ENCODE measurements around the gene CCDC116. TPM values are rescaled to one million over a fixed set of nuclear protein-coding genes. Genes with fewer than 3 reads are reported as not detected.
"Not testable (repeated sequence)": the region's sequence is repeated elsewhere in the genome, so short reads cannot be mapped to it uniquely, and the experiment has no call there.

The CCDC116 gene
- total RNA-seq, 3 donors from 2014 or later (not counting 1 experiment from before 2014, with no cell fraction given) = 0.43 TPM; not detected in 2

DNA sequence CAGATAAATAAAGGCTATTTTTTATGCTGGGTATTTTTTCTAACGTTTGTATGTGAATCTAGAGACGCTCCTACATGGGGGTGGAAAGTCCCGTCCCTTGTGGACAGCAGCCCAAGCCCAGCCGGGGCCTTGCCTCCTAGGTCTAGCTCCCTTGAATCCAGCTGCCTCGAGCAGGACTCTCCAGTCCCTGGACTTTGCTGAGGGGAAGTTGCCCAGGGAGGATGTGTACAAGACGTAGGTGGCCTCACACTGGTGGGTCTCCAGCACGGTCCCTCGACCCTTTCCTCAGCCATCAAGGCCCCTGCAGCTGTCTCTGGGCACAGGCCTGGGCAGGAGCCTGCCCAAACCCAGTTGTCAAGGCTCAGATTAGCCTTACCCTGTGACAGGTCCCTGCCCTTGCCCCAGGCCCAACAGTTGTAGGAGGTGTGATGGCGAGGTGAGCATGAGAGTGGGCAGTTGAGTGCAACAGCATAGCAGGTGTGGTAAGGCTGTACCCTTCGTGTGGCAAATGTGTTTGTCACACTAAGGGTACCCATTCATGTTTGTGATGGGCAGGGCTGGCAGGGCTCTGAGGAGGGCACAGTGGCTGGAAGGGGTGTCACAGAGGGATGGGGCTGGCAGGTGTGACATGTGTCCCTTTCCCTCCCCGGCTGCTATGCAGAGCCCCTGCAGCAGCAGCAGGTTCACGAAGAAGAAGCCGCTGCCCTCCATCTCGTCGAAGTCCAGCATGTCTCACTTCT is 3.4 kb downstream of the CCDC116 start:
- no peaks in the 10 kb centered on the region for H3K36me3 Mint-ChIP-seq
- no peaks in the 10 kb centered on the region for H3K27me3 ChIP-seq (ENCODE audit: control insufficient read depth, insufficient read depth, low read length)
- H3K27ac ChIP-seq (ENCODE audit: low read length) = no peak overlapping the region
- H3K4me1 ChIP-seq (ENCODE audit: control insufficient read depth, insufficient read depth, low read length) = peaks cover 7% of the 10 kb centered on the region
- TF ChIP-seq, protein P1, sequence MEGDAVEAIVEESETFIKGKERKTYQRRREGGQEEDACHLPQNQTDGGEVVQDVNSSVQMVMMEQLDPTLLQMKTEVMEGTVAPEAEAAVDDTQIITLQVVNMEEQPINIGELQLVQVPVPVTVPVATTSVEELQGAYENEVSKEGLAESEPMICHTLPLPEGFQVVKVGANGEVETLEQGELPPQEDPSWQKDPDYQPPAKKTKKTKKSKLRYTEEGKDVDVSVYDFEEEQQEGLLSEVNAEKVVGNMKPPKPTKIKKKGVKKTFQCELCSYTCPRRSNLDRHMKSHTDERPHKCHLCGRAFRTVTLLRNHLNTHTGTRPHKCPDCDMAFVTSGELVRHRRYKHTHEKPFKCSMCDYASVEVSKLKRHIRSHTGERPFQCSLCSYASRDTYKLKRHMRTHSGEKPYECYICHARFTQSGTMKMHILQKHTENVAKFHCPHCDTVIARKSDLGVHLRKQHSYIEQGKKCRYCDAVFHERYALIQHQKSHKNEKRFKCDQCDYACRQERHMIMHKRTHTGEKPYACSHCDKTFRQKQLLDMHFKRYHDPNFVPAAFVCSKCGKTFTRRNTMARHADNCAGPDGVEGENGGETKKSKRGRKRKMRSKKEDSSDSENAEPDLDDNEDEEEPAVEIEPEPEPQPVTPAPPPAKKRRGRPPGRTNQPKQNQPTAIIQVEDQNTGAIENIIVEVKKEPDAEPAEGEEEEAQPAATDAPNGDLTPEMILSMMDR (IDR thresholded peaks at IDR 0.05) = no peak
- 81% methylated on average over 15 of the region's 15 CpGs for WGBS (ENCODE audit: insufficient coverage)
- H3K4me3 ChIP-seq (ENCODE audit: low read length) = no peak overlapping the region
- no peaks in the 10 kb centered on the region for H3K36me3 ChIP-seq (ENCODE audit: control insufficient read depth, insufficient read depth, low read length)
- H3K4me1 Mint-ChIP-seq = peaks cover under 1 to 5% of the 10 kb centered on the region in 2 donors
- H3K9me3 ChIP-seq (ENCODE audit: control insufficient read depth, insufficient read depth, low read length) = no peaks in the 10 kb centered on the region
- DNase-seq = no peak
- intact Hi-C loops (cut with micrococcal nuclease) = no loop called here
- H3K9me3 Mint-ChIP-seq = no peaks in the 10 kb centered on the region
- no peak for ATAC-seq
- H3K27me3 Mint-ChIP-seq (ENCODE audit: low read depth in 2 of 2) = no peaks in the 10 kb centered on the region
- no peak overlapping the region for H3K27ac Mint-ChIP-seq
- H3K4me3 Mint-ChIP-seq = no peak overlapping the region

DNA sequence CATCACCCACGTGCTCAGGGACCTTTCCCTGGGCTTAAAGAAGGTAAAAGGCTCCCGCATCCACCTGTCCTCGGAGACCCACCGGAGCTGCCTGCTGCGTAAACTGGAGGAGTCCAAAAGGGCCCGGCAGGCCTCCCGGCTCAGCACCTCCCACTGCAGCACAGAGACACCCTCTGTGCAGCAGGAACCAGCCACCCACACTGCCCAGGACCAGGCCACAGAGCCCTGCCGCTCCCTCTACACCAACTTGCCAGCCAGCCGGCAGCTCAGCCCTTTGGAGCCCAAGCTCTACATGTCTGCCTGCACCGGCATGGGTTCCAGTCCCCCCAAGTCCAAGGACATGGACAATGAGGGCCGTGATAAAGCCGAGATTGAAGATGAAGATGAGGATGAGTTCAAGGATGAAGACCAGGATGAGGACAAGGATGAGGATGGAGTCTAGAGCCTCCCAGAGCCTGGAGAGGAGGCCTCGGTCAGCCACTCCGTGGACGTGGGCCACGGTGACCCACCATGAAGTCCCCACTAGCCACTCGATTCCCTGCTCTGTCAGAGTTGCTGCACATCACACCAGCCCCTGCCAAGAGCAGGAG is 4.2 kb downstream of the CCDC116 start:
- Histone ChIP-seq H3K27me3 (ENCODE audit: control insufficient read depth, insufficient read depth, low read length) (no peaks in the 10 kb centered on the region), H3K4me3 (ENCODE audit: low read length) (no peak overlapping the region), H3K9me3 (ENCODE audit: control insufficient read depth, insufficient read depth, low read length) (no peaks in the 10 kb centered on the region), H3K27ac (ENCODE audit: low read length) (no peak overlapping the region), H3K36me3 (ENCODE audit: control insufficient read depth, insufficient read depth, low read length) (no peaks in the 10 kb centered on the region), H3K4me1 (ENCODE audit: control insufficient read depth, insufficient read depth, low read length) (peaks cover 14% of the 10 kb centered on the region)
- no peaks in the 10 kb centered on the region for H3K9me3 Mint-ChIP-seq
- intact Hi-C loops (cut with micrococcal nuclease) = no loop called here
- H3K36me3 Mint-ChIP-seq = no peaks in the 10 kb centered on the region
- peaks cover 9 to 11% of the 10 kb centered on the region in 2 donors for H3K4me1 Mint-ChIP-seq
- 95% methylated on average over 17 of the region's 17 CpGs for WGBS (ENCODE audit: insufficient coverage)
- DNase-seq (no peak), ATAC-seq (no peak)
- no peak overlapping the region for H3K4me3 Mint-ChIP-seq
- TF ChIP-seq, protein P1 (IDR thresholded peaks at IDR 0.05) = no peak
- H3K27ac Mint-ChIP-seq = no peak overlapping the region
- no peaks in the 10 kb centered on the region for H3K27me3 Mint-ChIP-seq (ENCODE audit: low read depth in 2 of 2)

DNA sequence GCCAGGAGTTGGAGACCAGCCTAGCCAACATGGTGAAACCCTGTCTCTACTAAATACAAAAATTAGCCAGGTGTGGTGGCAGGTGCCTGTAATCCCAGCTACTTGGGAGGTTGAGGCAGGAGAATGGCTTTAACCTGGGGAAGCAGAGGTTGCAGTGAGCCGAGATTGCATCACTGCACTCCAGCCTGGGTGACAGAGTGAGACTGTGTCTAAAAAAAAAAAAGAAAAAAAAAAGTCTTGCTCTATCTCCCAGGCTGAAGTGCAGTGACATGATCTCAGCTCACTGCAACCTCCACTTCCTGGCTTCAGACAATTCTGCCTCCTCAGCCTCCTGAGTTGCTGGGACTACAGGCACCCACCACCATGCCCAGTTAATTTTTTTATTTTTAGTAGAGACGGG is 4.9 kb downstream of the CCDC116 start:
- H3K27ac ChIP-seq (ENCODE audit: low read length) = not testable (repeated sequence)

DNA sequence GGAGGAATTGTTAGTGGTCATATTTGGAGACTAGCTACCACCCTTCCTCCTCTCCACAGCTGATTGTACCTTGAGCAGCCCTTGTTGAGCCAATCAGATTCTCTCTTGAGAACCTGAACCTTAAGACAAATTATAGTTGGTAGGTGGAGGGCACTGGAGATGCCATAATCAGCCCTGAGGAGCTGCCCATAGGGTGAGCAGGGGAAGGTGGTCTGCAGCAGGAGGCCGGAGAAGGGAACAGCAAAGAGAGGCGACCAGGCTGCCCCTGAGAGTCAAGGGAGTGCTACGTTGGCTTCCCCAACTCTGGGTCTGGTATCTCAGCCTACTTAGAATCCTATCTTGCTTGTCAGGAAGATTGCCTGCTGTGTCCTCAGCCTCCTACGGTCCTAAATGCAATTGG is 6.8 kb downstream of the CCDC116 start:
- WGBS (ENCODE audit: insufficient coverage) = 88% methylated on average over 4 of the region's 4 CpGs
- H3K27ac ChIP-seq (ENCODE audit: low read length) = no peak overlapping the region
- H3K36me3 ChIP-seq (ENCODE audit: control insufficient read depth, insufficient read depth, low read length) = peaks cover 3% of the 10 kb centered on the region
- H3K4me1 ChIP-seq (ENCODE audit: control insufficient read depth, insufficient read depth, low read length) = peaks cover 22% of the 10 kb centered on the region
- ATAC-seq = no peak
- TF ChIP-seq, protein P1 (IDR thresholded peaks at IDR 0.05) = no peak
- no peak overlapping the region for H3K27ac Mint-ChIP-seq
- H3K4me3 Mint-ChIP-seq = no peak overlapping the region
- DNase-seq = no peak
- H3K4me1 Mint-ChIP-seq = peaks cover 27 to 34% of the 10 kb centered on the region in 2 donors
- H3K9me3 Mint-ChIP-seq = no peaks in the 10 kb centered on the region
- H3K36me3 Mint-ChIP-seq = no peaks in the 10 kb centered on the region
- H3K27me3 ChIP-seq (ENCODE audit: control insufficient read depth, insufficient read depth, low read length) = no peaks in the 10 kb centered on the region
- H3K4me3 ChIP-seq (ENCODE audit: low read length) = no peak overlapping the region
- H3K27me3 Mint-ChIP-seq (ENCODE audit: low read depth in 2 of 2) = no peaks in the 10 kb centered on the region
- intact Hi-C loops (cut with micrococcal nuclease) = no loop called here
- no peaks in the 10 kb centered on the region for H3K9me3 ChIP-seq (ENCODE audit: control insufficient read depth, insufficient read depth, low read length)

More for the DNA sequence above, 4.9 kb downstream of the CCDC116 start:
- H3K27me3 Mint-ChIP-seq (ENCODE audit: low read depth in 2 of 2); H3K36me3 Mint-ChIP-seq; H3K9me3 ChIP-seq (ENCODE audit: control insufficient read depth, insufficient read depth, low read length); H3K36me3 ChIP-seq (ENCODE audit: control insufficient read depth, insufficient read depth, low read length); H3K27me3 ChIP-seq (ENCODE audit: control insufficient read depth, insufficient read depth, low read length); H3K27ac Mint-ChIP-seq; H3K4me3 Mint-ChIP-seq; intact Hi-C loops (cut with micrococcal nuclease); H3K4me3 ChIP-seq (ENCODE audit: low read length); DNase-seq; H3K9me3 Mint-ChIP-seq; ATAC-seq: not testable (repeated sequence)
- H3K4me1 ChIP-seq (ENCODE audit: control insufficient read depth, insufficient read depth, low read length) = peaks cover 14% of the 10 kb centered on the region
- 89% methylated on average over 1 of the region's 2 CpGs for whole genome bisulfite sequencing (ENCODE audit: insufficient coverage)
- peaks cover 15 to 18% of the 10 kb centered on the region in 2 donors for H3K4me1 Mint-ChIP-seq
